Type B pancreatic cell (in vitro differentiated cells): ENCODE results near the gene NUP210L. TPM values are rescaled to one million over a fixed set of nuclear protein-coding genes. Genes with fewer than 3 reads are reported as not detected.
A peak's percentile ranks its signal among the peaks of the same experiment; 100 is the strongest.

Source experiments
- DNase-seq: peaks from one replicate; pipeline ENCODE4 v3.0.0; 2021; ENCODE audit warnings: mixed read lengths; ENCODE audit not compliant: unreplicated experiment; ENCODE audit errors: extremely low spot score
- H3K27ac Mint-ChIP-seq: 2 replicates; pipeline ENCODE4 v1.8.0; 2021; ENCODE audit warnings: mild to moderate bottlenecking, mixed read lengths
- H3K27me3 Mint-ChIP-seq: 2 replicates; pipeline ENCODE4 v1.8.0; 2021; ENCODE audit warnings: mixed read lengths
- H3K36me3 Mint-ChIP-seq: 2 replicates; pipeline ENCODE4 v1.8.0; 2021; ENCODE audit warnings: mixed read lengths
- H3K4me1 Mint-ChIP-seq: one replicate; pipeline ENCODE4 v1.8.0; 2021; ENCODE audit warnings: mixed read lengths; ENCODE audit not compliant: unreplicated experiment
- H3K4me3 Mint-ChIP-seq: 2 replicates; pipeline ENCODE4 v1.8.0; 2021; ENCODE audit warnings: mild to moderate bottlenecking, mixed read lengths
- H3K9me3 Mint-ChIP-seq: 2 replicates; pipeline ENCODE4 v1.8.0; 2021; ENCODE audit warnings: mixed read lengths
- total RNA-seq: library from RNA; stranded (reverse); gene quantifications from 2 replicates; pipeline ENCODE4 v1.2.1, GENCODE V29; 2021; ENCODE audit warnings: low replicate concordance
- TF ChIP-seq, protein P1 (sequence below): fragments of 200-600 bp; sonication (generic); conservative IDR thresholded peaks from 2 replicates; pipeline ENCODE4 v1.5.0; 2021; ENCODE audit warnings: antibody characterized with exemption, mild to moderate bottlenecking

The NUP210L gene
- total RNA-seq, 1 donor from 2014 or later: not detected

DNA sequence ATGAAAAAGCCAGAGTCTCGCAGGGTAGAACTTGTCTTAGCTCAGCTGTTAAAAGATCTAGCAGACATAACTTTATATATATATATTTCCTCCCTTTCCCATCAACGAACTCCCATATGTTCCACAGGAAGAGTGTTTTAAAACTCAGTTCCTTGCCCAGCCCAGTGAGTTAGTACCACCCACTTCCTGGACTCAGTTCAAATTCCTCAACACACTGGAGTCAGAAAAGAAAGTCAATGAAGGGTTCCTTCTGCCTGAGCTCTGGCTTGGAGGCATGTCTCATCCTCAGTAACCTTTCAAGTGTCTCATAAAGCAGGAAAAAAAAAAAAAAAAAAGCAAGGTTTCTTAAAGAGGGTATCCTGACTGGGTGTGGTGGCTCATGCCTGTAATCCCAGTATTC lies 21.5 kb upstream of the NUP210L start:
- no peaks in the 10 kb centered on the region for H3K9me3 Mint-ChIP-seq
- TF ChIP-seq, protein P1, sequence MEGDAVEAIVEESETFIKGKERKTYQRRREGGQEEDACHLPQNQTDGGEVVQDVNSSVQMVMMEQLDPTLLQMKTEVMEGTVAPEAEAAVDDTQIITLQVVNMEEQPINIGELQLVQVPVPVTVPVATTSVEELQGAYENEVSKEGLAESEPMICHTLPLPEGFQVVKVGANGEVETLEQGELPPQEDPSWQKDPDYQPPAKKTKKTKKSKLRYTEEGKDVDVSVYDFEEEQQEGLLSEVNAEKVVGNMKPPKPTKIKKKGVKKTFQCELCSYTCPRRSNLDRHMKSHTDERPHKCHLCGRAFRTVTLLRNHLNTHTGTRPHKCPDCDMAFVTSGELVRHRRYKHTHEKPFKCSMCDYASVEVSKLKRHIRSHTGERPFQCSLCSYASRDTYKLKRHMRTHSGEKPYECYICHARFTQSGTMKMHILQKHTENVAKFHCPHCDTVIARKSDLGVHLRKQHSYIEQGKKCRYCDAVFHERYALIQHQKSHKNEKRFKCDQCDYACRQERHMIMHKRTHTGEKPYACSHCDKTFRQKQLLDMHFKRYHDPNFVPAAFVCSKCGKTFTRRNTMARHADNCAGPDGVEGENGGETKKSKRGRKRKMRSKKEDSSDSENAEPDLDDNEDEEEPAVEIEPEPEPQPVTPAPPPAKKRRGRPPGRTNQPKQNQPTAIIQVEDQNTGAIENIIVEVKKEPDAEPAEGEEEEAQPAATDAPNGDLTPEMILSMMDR: no peak
- peak overlapping the region; percentile 13 for H3K27ac Mint-ChIP-seq
- H3K36me3 Mint-ChIP-seq: peaks cover 38% of the 10 kb centered on the region
- H3K4me1 Mint-ChIP-seq: peaks cover 39% of the 10 kb centered on the region
- no peak for DNase-seq
- H3K4me3 Mint-ChIP-seq: no peak overlapping the region
- H3K27me3 Mint-ChIP-seq: no peaks in the 10 kb centered on the region

DNA sequence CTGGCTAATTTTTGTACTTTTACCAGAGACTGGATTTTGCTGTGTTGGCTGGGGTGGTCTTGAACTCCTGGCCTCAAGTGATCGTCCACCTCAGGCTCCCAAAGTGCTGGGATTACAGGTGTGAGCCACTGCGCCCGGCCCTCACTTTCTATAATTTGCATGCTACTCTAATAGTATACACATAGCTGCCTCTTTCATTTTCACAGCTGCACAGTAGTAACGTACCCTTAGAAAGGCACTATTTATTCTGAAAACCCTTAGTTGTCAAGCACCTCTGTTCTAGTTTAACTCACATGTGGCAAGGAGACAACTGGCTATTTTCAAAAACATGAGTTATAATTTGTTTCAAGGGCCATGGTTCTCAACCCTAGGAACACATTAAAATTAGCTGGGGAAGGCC lies 19.8 kb upstream of the NUP210L start:
- no peaks in the 10 kb centered on the region for H3K27me3 Mint-ChIP-seq
- peaks cover 24% of the 10 kb centered on the region for H3K4me1 Mint-ChIP-seq
- no peak overlapping the region for H3K4me3 Mint-ChIP-seq
- TF ChIP-seq, protein P1: no peak
- no peaks in the 10 kb centered on the region for H3K9me3 Mint-ChIP-seq
- peaks cover 47% of the 10 kb centered on the region for H3K36me3 Mint-ChIP-seq
- no peak overlapping the region for H3K27ac Mint-ChIP-seq
- no peak for DNase-seq

DNA sequence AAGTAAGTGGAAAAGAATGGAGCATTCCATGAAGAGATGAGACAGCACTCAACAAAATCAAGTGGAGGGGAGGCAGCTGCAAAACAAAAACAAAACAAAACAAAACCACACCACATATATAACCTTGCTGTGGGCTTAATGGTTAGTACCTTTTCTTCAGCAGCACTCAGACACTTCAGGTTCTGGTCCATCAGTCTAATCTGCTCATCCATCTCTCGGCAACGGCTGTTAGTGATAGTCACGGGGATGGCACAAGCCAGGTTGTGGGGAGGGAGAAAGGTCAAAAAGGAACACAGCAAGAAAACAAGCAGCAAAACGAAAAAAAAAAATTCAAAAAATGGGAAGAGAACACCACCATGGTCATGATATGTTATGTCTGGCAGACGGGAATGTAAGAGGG lies 17.0 kb upstream of the NUP210L start:
- no peaks in the 10 kb centered on the region for H3K27me3 Mint-ChIP-seq
- peaks cover 51% of the 10 kb centered on the region for H3K36me3 Mint-ChIP-seq
- DNase-seq: no peak
- H3K4me3 Mint-ChIP-seq: no peak overlapping the region
- peak overlapping the region; percentile 90 for H3K27ac Mint-ChIP-seq
- no peaks in the 10 kb centered on the region for H3K4me1 Mint-ChIP-seq
- no peaks in the 10 kb centered on the region for H3K9me3 Mint-ChIP-seq
- TF ChIP-seq, protein P1: no peak

DNA sequence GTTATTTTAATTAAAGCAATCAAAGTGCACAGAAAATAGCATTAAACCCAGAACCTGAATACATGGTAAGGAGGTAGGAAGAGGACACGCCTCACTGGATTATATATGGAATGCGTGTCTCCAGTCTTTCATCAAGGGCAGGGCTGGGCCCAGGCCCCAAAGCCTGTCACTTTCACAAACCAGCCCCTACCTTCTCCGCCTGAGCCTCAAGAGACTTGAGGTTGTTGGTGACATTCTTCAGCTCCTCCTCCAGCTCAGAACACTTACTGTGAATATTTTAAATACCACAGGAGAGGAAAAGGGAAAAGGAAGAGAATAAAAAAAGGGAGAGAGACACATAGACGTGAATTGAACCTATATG lies 16.3 kb upstream of the NUP210L start:
- H3K9me3 Mint-ChIP-seq: no peaks in the 10 kb centered on the region
- peak overlapping the region; percentile 31 for H3K4me3 Mint-ChIP-seq
- no peaks in the 10 kb centered on the region for H3K4me1 Mint-ChIP-seq
- no peak for DNase-seq
- H3K27me3 Mint-ChIP-seq: no peaks in the 10 kb centered on the region
- peaks cover 48% of the 10 kb centered on the region for H3K36me3 Mint-ChIP-seq
- peak overlapping the region; percentile 90 for H3K27ac Mint-ChIP-seq
- TF ChIP-seq, protein P1: no peak

DNA sequence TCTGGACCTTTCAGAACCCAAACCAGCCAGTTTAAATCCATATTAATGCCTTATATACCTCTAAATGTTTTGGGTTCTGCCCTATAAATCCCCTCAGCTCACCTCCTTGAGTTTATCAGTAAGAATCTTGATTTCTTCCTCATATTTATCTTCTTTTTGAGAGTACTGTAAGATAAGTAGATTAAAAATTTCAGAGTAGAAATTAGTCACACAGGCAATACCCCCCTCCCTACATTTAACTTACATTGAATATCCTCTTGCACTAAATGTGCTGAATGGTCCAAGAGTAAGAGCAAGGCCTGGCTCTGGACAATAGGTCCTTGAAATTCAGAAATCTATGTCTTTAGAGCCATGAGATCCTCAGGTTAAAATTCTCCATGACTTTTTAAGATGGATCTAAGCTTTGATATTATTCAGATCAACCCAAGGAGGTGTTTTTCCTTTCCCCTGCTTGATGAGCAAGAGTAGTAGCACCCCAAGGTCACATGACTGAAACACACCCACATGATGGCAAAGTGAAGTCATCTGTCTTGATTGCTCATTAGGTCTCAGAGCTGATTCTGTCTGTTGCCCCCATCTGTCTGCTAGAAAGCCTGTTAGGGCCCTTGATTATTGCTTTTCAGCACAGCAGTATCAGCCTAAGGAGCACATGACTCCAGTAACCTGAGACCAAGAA lies 15.8 kb upstream of the NUP210L start:
- Mint-ChIP-seq H3K4me3 (no peak overlapping the region), H3K27ac (peak overlapping the region; percentile 90), H3K4me1 (no peaks in the 10 kb centered on the region), H3K9me3 (no peaks in the 10 kb centered on the region), H3K27me3 (no peaks in the 10 kb centered on the region), H3K36me3 (peaks cover 51% of the 10 kb centered on the region)
- TF ChIP-seq, protein P1: no peak
- DNase-seq: no peak
